Activated CD8-positive, alpha-beta memory T cell treated with anti-CD3 and anti-CD28 coated beads, Interleukin-2, amount 50 U/mL, for 24 hours (primary cell): Measurements from ENCODE around the gene THSD4.

Source experiments
- DNase-seq: peaks from one replicate; pipeline ENCODE4 v3.0.0-alpha.2; 2020; ENCODE audit errors: extremely low read depth

Gene THSD4

GRCh38 chr15:71452893-71453292 lies 337.6 kb downstream of the THSD4 start:
- DNase-seq = no peak

- DNase-seq = no peak
Measured at GRCh38 chr15:71454462-71454996, 339.3 kb downstream of the THSD4 start.

GRCh38 chr15:71455107-71455506 lies 339.8 kb downstream of the THSD4 start:
- no peak for DNase-seq

GRCh38 chr15:71455878-71456277 lies 340.6 kb downstream of the THSD4 start:
- no peak for DNase-seq

GRCh38 chr15:71456362-71456761 lies 341.1 kb downstream of the THSD4 start:
- DNase-seq = no peak

GRCh38 chr15:71456811-71457210 lies 341.5 kb downstream of the THSD4 start:
- no peak for DNase-seq

- no peak for DNase-seq
Measured at GRCh38 chr15:71458089-71458660, 342.9 kb downstream of the THSD4 start.

- no peak for DNase-seq
Measured at GRCh38 chr15:71461748-71462147, 346.5 kb downstream of the THSD4 start.

GRCh38 chr15:71462638-71463037 lies 347.4 kb downstream of the THSD4 start:
- DNase-seq = no peak

- DNase-seq = no peak
Measured at GRCh38 chr15:71463156-71463665, 347.9 kb downstream of the THSD4 start.

GRCh38 chr15:71465131-71465955 lies 350.1 kb downstream of the THSD4 start:
- no peak for DNase-seq

- no peak for DNase-seq
Measured at GRCh38 chr15:71468715-71469114, 353.4 kb downstream of the THSD4 start.

GRCh38 chr15:71469413-71469812 lies 354.1 kb downstream of the THSD4 start:
- DNase-seq = no peak

- DNase-seq = no peak
Measured at GRCh38 chr15:71471347-71471746, 356.1 kb downstream of the THSD4 start.

- DNase-seq = no peak
Measured at GRCh38 chr15:71472566-71472965, 357.3 kb downstream of the THSD4 start.

- no peak for DNase-seq
Measured at GRCh38 chr15:71473751-71474150, 358.5 kb downstream of the THSD4 start.

- DNase-seq = no peak
Measured at GRCh38 chr15:71476823-71477222, 361.6 kb downstream of the THSD4 start.

- no peak for DNase-seq
Measured at GRCh38 chr15:71480556-71480955, 365.3 kb downstream of the THSD4 start.

GRCh38 chr15:71484080-71484479 lies 368.8 kb downstream of the THSD4 start:
- no peak for DNase-seq

- DNase-seq = no peak
Measured at GRCh38 chr15:71485094-71485693, 369.9 kb downstream of the THSD4 start.

- DNase-seq = no peak
Measured at GRCh38 chr15:71489570-71489969, 374.3 kb downstream of the THSD4 start.

- DNase-seq = no peak
Measured at GRCh38 chr15:71493526-71493925, 378.3 kb downstream of the THSD4 start.
